ENCODE data around the gene CSMD2.

CSMD2 gene

GRCh38 chr1:33654267-33654834 lies 510.7 kb downstream of the CSMD2 start:
- no peak for ATAC-seq
- TF ChIP-seq ARNTL (CRISPR knock-in tag; IDR thresholded peaks at IDR 0.05; ENCODE audit: borderline replicate concordance, low read depth) (no peak), SNAI2 (CRISPR knock-in tag; IDR thresholded peaks at IDR 0.05) (no peak), GLIS3 (CRISPR knock-in tag; IDR thresholded peaks at IDR 0.05) (no peak), ZFP30 (CRISPR knock-in tag; IDR thresholded peaks at IDR 0.05) (no peak), CSDC2 (CRISPR knock-in tag; IDR thresholded peaks at IDR 0.05) (no peak), RARB (CRISPR knock-in tag; IDR thresholded peaks at IDR 0.05) (no peak), TOX (CRISPR knock-in tag; IDR thresholded peaks at IDR 0.05; ENCODE audit: borderline replicate concordance) (no peak), TCF4 (CRISPR knock-in tag; IDR thresholded peaks at IDR 0.05; ENCODE audit: borderline replicate concordance) (no peak), ESRRG (CRISPR knock-in tag; IDR thresholded peaks at IDR 0.05) (no peak), ZC3H10 (CRISPR knock-in tag; IDR thresholded peaks at IDR 0.05) (no peak), ZNF8 (CRISPR knock-in tag; IDR thresholded peaks at IDR 0.05) (no peak)
- TF ChIP-seq, protein P1, sequence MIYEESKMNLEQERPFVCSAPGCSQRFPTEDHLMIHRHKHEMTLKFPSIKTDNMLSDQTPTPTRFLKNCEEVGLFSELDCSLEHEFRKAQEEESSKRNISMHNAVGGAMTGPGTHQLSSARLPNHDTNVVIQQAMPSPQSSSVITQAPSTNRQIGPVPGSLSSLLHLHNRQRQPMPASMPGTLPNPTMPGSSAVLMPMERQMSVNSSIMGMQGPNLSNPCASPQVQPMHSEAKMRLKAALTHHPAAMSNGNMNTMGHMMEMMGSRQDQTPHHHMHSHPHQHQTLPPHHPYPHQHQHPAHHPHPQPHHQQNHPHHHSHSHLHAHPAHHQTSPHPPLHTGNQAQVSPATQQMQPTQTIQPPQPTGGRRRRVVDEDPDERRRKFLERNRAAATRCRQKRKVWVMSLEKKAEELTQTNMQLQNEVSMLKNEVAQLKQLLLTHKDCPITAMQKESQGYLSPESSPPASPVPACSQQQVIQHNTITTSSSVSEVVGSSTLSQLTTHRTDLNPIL (CRISPR knock-in tag; IDR thresholded peaks at IDR 0.05; ENCODE audit: low read depth), result no peak
- TF ChIP-seq, protein P2, sequence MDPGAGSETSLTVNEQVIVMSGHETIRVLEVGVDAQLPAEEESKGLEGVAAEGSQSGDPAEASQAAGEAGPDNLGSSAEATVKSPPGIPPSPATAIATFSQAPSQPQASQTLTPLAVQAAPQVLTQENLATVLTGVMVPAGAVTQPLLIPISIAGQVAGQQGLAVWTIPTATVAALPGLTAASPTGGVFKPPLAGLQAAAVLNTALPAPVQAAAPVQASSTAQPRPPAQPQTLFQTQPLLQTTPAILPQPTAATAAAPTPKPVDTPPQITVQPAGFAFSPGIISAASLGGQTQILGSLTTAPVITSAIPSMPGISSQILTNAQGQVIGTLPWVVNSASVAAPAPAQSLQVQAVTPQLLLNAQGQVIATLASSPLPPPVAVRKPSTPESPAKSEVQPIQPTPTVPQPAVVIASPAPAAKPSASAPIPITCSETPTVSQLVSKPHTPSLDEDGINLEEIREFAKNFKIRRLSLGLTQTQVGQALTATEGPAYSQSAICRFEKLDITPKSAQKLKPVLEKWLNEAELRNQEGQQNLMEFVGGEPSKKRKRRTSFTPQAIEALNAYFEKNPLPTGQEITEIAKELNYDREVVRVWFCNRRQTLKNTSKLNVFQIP (CRISPR knock-in tag; IDR thresholded peaks at IDR 0.05; ENCODE audit: borderline replicate concordance, low read depth), result no peak

- TF ChIP-seq, protein P3, sequence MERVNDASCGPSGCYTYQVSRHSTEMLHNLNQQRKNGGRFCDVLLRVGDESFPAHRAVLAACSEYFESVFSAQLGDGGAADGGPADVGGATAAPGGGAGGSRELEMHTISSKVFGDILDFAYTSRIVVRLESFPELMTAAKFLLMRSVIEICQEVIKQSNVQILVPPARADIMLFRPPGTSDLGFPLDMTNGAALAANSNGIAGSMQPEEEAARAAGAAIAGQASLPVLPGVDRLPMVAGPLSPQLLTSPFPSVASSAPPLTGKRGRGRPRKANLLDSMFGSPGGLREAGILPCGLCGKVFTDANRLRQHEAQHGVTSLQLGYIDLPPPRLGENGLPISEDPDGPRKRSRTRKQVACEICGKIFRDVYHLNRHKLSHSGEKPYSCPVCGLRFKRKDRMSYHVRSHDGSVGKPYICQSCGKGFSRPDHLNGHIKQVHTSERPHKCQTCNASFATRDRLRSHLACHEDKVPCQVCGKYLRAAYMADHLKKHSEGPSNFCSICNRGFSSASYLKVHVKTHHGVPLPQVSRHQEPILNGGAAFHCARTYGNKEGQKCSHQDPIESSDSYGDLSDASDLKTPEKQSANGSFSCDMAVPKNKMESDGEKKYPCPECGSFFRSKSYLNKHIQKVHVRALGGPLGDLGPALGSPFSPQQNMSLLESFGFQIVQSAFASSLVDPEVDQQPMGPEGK (CRISPR knock-in tag; IDR thresholded peaks at IDR 0.05; ENCODE audit: borderline replicate concordance), result no peak
- TF ChIP-seq, protein P4, sequence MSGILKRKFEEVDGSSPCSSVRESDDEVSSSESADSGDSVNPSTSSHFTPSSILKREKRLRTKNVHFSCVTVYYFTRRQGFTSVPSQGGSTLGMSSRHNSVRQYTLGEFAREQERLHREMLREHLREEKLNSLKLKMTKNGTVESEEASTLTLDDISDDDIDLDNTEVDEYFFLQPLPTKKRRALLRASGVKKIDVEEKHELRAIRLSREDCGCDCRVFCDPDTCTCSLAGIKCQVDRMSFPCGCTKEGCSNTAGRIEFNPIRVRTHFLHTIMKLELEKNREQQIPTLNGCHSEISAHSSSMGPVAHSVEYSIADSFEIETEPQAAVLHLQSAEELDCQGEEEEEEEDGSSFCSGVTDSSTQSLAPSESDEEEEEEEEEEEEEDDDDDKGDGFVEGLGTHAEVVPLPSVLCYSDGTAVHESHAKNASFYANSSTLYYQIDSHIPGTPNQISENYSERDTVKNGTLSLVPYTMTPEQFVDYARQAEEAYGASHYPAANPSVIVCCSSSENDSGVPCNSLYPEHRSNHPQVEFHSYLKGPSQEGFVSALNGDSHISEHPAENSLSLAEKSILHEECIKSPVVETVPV (CRISPR knock-in tag; IDR thresholded peaks at IDR 0.05), result no peak
- TF ChIP-seq, protein P2 (CRISPR knock-in tag; IDR thresholded peaks at IDR 0.05; ENCODE audit: borderline replicate concordance, low read depth), result no peak
- no peak for TF ChIP-seq ZNF70 (CRISPR knock-in tag; IDR thresholded peaks at IDR 0.05)
- no peak for TF ChIP-seq TSHZ2 (CRISPR knock-in tag; IDR thresholded peaks at IDR 0.05)
- TF ChIP-seq ZC3H10 (CRISPR knock-in tag; IDR thresholded peaks at IDR 0.05), result no peak
- TF ChIP-seq ZNF8 (CRISPR knock-in tag; IDR thresholded peaks at IDR 0.05), result no peak
- no peak for ATAC-seq
These were observed 511.8 kb downstream of the CSMD2 start for GRCh38 chr1:33653226-33653625.

- ATAC-seq, result no peak
- TF ChIP-seq SNAI2 (CRISPR knock-in tag; IDR thresholded peaks at IDR 0.05) (no peak), OSR1 (CRISPR knock-in tag; IDR thresholded peaks at IDR 0.05) (no peak), ARNTL (CRISPR knock-in tag; IDR thresholded peaks at IDR 0.05; ENCODE audit: borderline replicate concordance, low read depth) (no peak), PPARA (CRISPR knock-in tag; IDR thresholded peaks at IDR 0.05; ENCODE audit: borderline replicate concordance) (no peak), BACH2 (CRISPR knock-in tag; IDR thresholded peaks at IDR 0.05; ENCODE audit: borderline replicate concordance) (no peak)
- TF ChIP-seq, protein P2 (CRISPR knock-in tag; IDR thresholded peaks at IDR 0.05; ENCODE audit: borderline replicate concordance, low read depth), result no peak
- TF ChIP-seq, protein P1 (CRISPR knock-in tag; IDR thresholded peaks at IDR 0.05; ENCODE audit: low read depth), result no peak
- TF ChIP-seq, protein P3 (CRISPR knock-in tag; IDR thresholded peaks at IDR 0.05; ENCODE audit: borderline replicate concordance), result no peak
These were observed 514.3 kb downstream of the CSMD2 start for GRCh38 chr1:33650708-33651107.

Data from SK-N-SH treated with all-trans-retinoic acid at 6 μM for 48 hours (cell line).